ENCODE results near the gene HLA-DQA2.

The HLA-DQA2 gene

DNA sequence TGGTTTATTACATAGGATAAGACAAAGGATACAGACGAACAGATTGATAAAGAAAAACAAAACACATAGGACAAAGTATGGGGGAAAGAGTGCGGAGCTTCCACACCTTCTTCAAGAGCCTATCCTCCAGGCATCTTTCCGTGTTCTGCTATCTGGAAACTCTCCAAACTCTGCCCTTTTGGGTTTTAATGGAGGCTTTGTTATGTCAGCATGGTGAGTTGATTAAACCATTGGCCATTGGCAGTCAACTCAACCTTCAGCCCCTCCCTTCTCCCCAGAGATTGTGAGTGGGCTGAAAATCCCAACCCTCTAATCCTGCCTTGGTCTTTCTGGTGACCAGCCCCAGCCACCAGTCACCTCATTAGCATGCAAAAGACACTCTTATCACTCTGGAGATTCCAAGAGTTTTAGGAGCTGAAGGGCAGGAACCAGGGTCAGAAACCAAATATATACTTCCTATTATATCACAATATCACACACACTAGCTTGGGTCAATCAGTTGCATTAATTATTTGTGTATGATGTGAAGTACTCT, 51.8 kb downstream of the HLA-DQA2 start:
- Histone ChIP-seq H3K27me3 (ENCODE audit: insufficient read depth, low read length) (peaks cover 25% of the 10 kb centered on the region), H2AFZ (ENCODE audit: low read depth, low read length) (no peak overlapping the region), H3K4me3 (ENCODE audit: low read length) (no peak overlapping the region)

DNA sequence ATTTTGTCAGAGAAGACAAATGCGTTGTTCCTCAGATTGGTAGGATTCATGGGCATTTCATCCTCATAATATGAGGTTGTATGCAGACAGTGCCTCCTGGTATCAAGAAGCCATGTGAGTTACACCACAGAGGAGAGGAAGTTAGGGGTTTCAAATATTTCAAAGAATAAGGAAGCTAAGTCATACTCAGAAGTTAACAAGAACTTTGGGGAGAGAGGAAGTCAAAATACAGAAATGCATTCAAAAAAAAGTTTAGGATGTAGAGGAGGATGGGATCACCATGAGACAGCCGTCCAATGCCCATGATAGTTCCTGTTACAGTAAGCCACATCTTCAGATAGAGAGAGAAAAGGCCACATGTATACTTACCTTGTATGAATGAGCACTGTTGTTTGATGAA, 53.3 kb downstream of the HLA-DQA2 start:
- H3K36me3 ChIP-seq (ENCODE audit: insufficient read depth, low read length), result no peaks in the 10 kb centered on the region
- no peak overlapping the region for H2AFZ ChIP-seq (ENCODE audit: low read depth, low read length)
- peaks cover 25% of the 10 kb centered on the region for H3K27me3 ChIP-seq (ENCODE audit: insufficient read depth, low read length)
- no peak overlapping the region for H3K4me3 ChIP-seq (ENCODE audit: low read length)
- no peaks in the 10 kb centered on the region for H3K4me1 ChIP-seq (ENCODE audit: insufficient read depth, low read length)
- H3K9me3 ChIP-seq (ENCODE audit: low read length), result no peaks in the 10 kb centered on the region

More for the DNA sequence above, 51.8 kb downstream of the HLA-DQA2 start:
- Histone ChIP-seq H3K36me3 (ENCODE audit: insufficient read depth, low read length) (no peaks in the 10 kb centered on the region), H3K4me1 (ENCODE audit: insufficient read depth, low read length) (no peaks in the 10 kb centered on the region), H3K9me3 (ENCODE audit: low read length) (no peaks in the 10 kb centered on the region)
